Hepatic stellate cell (primary cell): ENCODE measurements around the gene TMCC1.
"Not testable (repeated sequence)": the region's sequence is repeated elsewhere in the genome, so short reads cannot be mapped to it uniquely, and the experiment has no call there.

Experiments
- DNase-seq: peaks from one replicate; pipeline ENCODE4 v3.0.0; 2011; ENCODE audit warnings: low spot score

Gene TMCC1

GRCh38 chr3:129773691-129774663, 119.5 kb downstream of the TMCC1 start:
- no peak for DNase-seq

GRCh38 chr3:129770604-129771003, 122.9 kb downstream of the TMCC1 start:
- no peak for DNase-seq

DNA sequence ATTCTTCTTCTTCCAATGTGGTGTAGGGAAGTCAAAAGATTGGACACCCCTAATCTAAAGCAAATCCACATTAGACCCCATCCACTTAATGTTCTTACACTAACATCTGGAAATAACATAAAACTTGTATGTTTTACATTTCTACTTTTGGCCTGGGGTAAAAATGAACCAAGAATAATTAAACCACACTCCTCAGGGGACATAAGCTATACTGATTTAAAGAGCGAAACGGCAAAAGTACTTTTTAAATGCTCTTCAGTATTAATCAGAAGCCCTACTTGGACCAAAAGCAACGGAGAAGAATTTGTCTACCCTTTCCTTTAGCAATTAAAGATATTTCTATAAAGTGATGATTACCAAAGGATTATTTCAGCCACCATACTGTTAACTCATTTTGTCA, 123.9 kb downstream of the TMCC1 start:
- DNase-seq, result no peak

DNA sequence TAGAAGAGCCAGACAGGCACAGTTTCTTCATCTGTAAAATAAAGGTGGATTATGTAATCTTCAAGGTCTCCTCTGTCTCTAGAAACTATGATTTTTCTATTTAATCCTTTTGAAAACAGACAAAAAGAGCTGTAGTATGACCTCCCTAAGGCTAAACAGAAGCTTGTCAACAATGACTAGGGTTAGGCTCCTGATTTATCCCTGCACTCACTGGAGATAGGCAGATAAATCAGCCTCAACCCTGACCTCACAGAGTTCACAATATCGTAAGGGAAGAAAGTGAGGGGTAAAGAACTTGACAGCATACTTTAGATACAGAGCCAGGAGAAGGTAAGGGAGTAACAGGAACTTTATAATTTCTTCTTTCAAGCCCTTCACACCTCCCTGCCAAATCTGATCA, 124.8 kb downstream of the TMCC1 start:
- no peak for DNase-seq

GRCh38 chr3:129766135-129766534, 127.4 kb downstream of the TMCC1 start:
- no peak for DNase-seq

DNA sequence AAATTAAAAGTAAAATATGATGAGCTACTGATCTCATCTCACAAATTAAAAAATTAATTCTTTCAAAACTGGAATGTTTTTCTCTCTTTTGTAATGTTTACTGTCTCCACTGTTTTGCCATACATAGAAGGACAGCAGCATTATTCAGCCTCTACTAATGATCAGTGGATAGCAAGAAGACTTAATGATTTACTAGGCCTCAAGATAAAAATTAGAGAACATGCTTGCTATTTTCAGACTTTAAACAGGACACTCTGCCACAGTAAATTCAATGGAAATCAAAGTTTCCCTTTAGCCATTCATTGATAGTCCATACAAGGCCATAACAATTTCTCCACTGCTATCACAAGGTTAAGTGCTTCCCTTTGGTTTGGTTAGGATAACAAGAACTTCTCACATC, 129.4 kb downstream of the TMCC1 start:
- no peak for DNase-seq

- no peak for DNase-seq
Measured at GRCh38 chr3:129758785-129759320, 134.7 kb downstream of the TMCC1 start.

DNA sequence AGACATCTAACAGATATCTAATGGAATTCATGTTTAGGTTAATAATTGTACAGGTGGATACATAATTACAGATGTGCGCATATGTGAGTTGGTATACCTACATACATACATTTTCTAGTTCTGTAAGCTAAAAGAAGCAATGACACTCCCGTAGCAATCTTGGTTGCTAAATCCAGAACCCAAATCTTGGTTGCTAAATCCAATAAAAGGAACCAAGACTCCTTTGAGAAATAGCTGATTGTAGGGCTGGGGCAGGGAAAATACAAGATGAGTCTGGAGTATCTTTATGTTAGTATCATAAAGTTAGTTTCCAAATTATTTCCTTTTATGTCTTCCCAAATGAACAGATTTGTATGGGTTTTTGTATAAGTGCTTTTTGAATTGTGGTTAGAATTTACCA, 135.2 kb downstream of the TMCC1 start:
- no peak for DNase-seq

- DNase-seq, result peak; percentile 14
Measured at GRCh38 chr3:129756871-129757270, 136.6 kb downstream of the TMCC1 start.

DNA sequence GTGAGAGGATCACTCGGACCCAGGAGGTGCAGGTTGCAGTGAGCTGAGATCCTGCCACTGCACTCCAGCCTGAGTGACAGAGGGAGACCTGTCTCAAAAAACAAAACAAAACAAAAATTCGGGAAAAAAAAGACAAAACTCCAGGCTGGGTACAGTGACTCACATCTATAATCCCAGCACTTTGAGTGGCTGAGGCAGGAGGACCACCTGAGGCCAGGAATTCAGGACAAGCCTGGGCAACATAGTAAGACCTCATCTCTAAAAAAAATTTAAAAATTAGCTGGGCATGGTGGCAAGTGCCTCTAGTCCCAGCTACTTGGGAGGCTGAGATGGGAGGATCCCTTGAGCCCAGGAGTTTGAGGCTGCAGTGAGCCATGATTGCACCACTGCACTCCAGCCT, 142.4 kb downstream of the TMCC1 start:
- DNase-seq, result not testable (repeated sequence)

DNA sequence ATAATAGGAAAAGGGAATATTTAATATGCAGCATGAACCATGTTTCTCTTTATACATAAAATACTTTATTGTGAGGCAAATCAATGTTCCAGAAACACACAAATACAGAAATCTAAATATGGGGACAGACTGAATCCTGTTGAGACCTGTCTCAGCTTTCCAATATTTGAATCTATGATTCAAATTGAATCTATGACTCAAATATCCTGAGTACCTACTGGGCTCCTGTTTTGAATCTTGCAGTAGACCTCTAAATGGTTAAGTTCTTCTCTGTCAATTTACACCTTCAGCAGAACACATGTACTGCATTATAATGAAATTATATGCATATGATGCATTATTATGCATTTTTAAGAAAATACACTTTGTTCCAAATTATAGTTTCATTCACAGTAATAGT, 143.8 kb downstream of the TMCC1 start:
- DNase-seq, result no peak

DNA sequence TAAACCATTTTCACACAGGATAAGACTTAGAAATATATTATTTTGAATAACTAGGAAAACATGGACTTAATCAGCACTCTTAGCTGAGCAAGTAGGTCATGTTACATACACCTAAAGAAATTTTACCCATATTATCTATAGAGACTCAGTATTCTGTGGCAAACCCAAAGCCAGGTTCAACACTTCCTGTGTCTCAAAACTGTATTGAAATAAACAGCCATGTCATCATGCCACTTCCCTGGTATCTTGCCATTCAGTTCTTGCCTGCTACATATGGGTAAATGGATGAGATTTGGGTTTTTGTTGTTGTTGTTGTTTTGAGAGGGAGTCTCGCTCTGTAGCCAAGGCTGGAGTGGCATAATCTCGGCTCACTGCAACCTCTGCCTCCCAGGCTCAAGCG, 145.5 kb downstream of the TMCC1 start:
- DNase-seq, result no peak

DNA sequence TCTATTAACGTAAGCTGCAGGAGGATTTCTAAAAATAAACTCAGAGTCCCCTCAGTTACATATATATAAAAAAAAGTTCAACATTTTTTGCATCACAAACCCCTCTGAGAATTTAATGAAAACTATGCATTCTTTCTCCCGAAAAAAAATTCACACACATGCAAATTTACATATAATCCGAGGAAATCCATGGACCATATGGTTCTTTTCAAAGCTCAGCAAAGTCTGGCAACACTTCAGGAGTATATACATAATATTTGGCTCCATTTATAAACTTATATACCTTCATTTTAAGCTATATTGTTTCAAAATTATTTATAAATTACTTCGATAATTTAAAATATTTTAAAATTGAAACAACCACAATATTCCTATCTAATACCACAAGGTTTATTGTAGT, 146.4 kb downstream of the TMCC1 start:
- no peak for DNase-seq

GRCh38 chr3:129746629-129747028, 146.9 kb downstream of the TMCC1 start:
- no peak for DNase-seq

- DNase-seq, result no peak
Measured at GRCh38 chr3:129745253-129745652, 148.3 kb downstream of the TMCC1 start.

- DNase-seq, result no peak
Measured at GRCh38 chr3:129741794-129742193, 151.7 kb downstream of the TMCC1 start.

GRCh38 chr3:129740090-129740489, 153.4 kb downstream of the TMCC1 start:
- no peak for DNase-seq

DNA sequence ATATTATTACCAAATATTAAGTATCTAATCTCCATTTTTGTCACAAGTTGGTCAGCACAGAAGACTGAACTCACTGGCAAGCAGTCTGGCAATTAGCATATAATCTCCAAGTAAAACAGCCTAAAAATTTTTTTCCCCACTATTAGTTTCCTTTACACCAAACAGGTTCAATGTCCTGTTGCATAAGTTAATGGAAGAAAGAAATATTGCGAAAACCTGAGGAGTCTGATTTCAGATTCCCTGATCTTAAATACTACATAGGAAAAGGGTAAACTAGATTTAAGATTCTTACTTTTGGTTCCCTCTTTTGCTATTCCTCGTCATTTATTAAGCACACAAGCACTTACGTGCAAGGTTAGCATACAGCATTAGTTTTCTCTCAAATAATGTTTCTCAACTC, 153.9 kb downstream of the TMCC1 start:
- no peak for DNase-seq

DNA sequence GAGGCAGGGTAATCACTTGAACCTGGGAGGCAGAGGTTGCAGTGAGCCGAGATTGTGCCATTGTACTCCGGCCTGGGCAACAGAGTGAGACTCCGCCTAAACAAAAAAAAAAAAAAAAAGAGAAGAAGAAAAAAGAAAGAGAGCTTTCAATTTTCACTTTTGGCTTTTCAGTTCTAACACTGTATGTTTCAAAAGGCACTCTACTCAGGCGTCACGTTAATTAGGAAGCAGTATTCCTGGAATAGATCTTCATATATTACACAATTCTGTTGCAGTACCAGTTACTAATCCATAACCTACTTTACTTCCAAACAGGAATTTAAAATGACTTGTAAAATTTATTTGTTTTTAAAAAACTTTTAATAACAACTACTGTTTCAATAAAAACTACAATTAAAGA, 155.3 kb downstream of the TMCC1 start:
- DNase-seq, result no peak

DNA sequence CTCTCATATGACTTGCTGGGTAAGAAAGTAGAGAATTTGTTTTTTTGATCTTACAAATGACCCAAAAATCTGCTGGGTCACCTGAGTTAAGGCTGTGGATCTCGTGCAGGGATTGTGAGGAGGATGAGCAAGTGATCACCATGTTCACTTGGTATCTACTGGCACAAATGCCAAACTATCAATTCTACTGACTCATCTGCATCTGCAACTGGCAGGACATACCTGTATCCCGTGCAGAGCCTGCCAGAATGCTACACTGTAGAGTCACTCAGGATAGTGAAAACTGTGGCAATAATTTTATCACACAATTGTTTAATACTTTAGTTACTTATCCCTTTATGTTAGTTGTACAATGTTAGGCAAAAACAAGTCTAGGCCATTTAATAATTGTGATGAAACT, 157.4 kb downstream of the TMCC1 start:
- DNase-seq, result no peak

GRCh38 chr3:129735638-129736037, 157.9 kb downstream of the TMCC1 start:
- DNase-seq, result no peak

DNA sequence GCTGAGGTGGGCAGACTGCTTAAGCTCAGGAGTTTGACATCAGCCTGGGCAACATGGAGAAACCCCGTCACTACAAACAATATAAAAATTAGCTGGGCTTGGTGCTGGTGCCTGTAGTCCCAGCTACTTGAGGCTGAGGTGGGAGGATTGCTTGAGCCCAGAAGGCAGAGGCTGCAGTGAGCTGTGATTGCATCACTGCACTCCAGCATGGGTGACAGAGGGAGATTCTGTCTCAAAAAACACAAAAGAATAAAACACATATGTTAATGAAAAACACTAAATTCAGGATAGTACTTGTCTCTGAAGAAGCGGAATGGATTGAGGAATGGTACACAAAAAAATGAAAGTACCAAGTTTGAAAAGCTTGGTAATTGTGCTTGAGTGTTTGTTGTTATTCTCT, 159.1 kb downstream of the TMCC1 start:
- DNase-seq, result no peak

DNA sequence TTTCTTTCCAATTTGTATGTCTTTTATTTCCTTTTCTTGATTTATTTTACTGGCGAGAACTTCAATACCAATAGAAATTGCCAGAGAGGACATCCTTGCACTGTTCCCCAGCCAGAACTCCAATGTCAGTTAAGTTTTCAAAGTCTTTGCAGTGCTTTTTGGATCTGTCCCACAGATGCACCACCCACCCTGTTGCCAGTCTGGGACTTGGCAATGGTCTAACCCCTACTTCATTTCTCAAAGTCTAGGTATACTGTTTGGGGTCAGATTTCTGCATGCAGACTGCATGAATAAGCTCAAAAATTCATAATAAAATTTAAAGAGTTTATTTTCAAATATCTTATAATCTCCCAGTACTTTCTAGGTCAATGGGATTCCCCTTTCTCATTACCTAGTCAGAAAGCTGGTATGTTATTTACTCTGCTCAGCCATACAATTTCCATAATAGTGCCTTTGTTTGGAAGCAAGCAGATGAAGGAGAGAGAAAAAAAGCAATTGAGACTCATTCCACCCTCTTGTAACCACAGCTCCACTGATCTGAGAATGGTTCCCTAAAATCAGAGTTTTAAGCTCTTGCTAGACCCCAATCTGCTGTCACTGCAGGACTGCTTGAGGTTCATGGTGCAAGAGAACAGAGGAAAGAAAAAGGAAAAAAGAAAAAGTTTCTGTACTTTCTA, 161.2 kb downstream of the TMCC1 start:
- no peak for DNase-seq
